Lower leg skin (tissue), 3 donors: ENCODE measurements around the gene IL12B.
"Not testable (repeated sequence)": the region's sequence is repeated elsewhere in the genome, so short reads cannot be mapped to it uniquely, and the experiment has no call there.

ENCODE experiments used
- CTCF ChIP-seq, 3 donors: fragments of 450-650 bp; IDR thresholded peaks; one replicate each; pipeline ENCODE4 v1.5.1; 2016; ENCODE audit warnings: antibody characterized with exemption in 3 of 3, mild to moderate bottlenecking in 3 of 3, moderate library complexity in 2 of 3
- POLR2A ChIP-seq, 2 donors: fragments of 450-650 bp; IDR thresholded peaks; one replicate each; pipeline ENCODE4 v1.6.1; 2016 to 2017; ENCODE audit warnings: antibody characterized with exemption in 2 of 2, mild to moderate bottlenecking in 1 of 2, moderate library complexity in 1 of 2

DNA sequence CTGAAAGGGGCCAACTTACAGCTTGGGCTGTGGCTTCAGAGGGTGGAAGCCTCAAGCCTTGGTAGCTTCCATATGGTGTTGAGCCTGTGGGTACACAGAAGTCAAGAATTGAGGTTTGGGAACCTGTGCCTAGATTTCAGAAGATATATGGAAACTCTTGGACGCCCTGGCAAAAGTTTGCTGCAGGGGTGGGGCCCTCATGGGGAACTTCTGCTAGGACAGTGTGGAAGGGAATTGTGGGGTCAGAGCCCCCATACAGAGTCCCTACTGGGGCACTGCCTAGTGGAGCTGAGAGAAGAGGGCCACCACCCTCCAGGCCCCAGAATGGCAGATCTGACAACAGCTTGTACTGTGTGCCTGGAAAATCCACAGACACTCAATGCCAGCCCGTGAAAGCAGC, 63.5 kb downstream of the IL12B start:
- TF ChIP-seq CTCF, POLR2A (IDR thresholded peaks at IDR 0.05): not testable (repeated sequence)
